Caco-2 (cell line): ENCODE measurements around the gene LRRC23. TPM values are rescaled to one million over a fixed set of nuclear protein-coding genes. Genes with fewer than 3 reads are reported as not detected.

Experiments
- BruUV-seq: library from RNA; stranded (reverse); fragments of 400-500 nt; replicated peaks from 2 replicates; lab custom pipeline; 2021; lab: Mats Ljungman, UMichigan
- CTCF ChIA-PET: fragments of 300-600 bp; sonication (Branson Sonifier 250); formaldehyde crosslinking; loops from one replicate; lab custom pipeline; 2022; ENCODE audit warnings: antibody characterized with exemption; lab: Charles Lee
- POLR2A ChIA-PET: fragments of 300-600 bp; sonication (Branson Sonifier 250); formaldehyde crosslinking; loops from one replicate; lab custom pipeline; 2022; ENCODE audit warnings: antibody characterized with exemption; lab: Charles Lee
- DNase-seq, 2 experiments: peaks; one replicate each; pipeline versions ENCODE4 v3.0.0 to v3.0.0-alpha.2; 2020 to 2022
- H3K27me3 ChIP-seq: replicated peaks from 2 replicates; pipeline ENCODE4 v1.6.0; 2011; ENCODE audit warnings: low read length; ENCODE audit not compliant: control insufficient read depth, insufficient read depth
- H3K36me3 ChIP-seq: 2 replicates; pipeline ENCODE4 v1.5.1; 2011; ENCODE audit warnings: low read length; ENCODE audit not compliant: control insufficient read depth, insufficient read depth
- H3K4me1 ChIP-seq: fragments of 250-450 bp; sonication (Bioruptor Pico); 2 replicates; pipeline ENCODE4 v1.5.1; 2020; ENCODE audit warnings: mild to moderate bottlenecking
- H3K4me3 ChIP-seq: 2 replicates; pipeline ENCODE4 v1.5.1; 2011; ENCODE audit warnings: low read depth, mild to moderate bottlenecking, control low read depth, low read length
- H3K9me3 ChIP-seq: fragments of 250-450 bp; sonication (Bioruptor Pico); 2 replicates; pipeline ENCODE4 v1.5.1; 2020; ENCODE audit warnings: mild to moderate bottlenecking, moderate library complexity
- H3K27ac Mint-ChIP-seq: one replicate; pipeline ENCODE4 v1.8.0; 2022; ENCODE audit warnings: mixed read lengths; ENCODE audit not compliant: unreplicated experiment
- H3K27me3 Mint-ChIP-seq: one replicate; pipeline ENCODE4 v1.8.0; 2022; ENCODE audit warnings: mixed read lengths; ENCODE audit not compliant: insufficient read depth, unreplicated experiment
- H3K36me3 Mint-ChIP-seq: one replicate; pipeline ENCODE4 v1.8.0; 2022; ENCODE audit warnings: mild to moderate bottlenecking, mixed read lengths; ENCODE audit not compliant: insufficient read depth, unreplicated experiment
- H3K4me1 Mint-ChIP-seq: one replicate; pipeline ENCODE4 v1.8.0; 2022; ENCODE audit warnings: low read depth, mixed read lengths; ENCODE audit not compliant: unreplicated experiment
- H3K4me3 Mint-ChIP-seq: one replicate; pipeline ENCODE4 v1.8.0; 2022; ENCODE audit warnings: mild to moderate bottlenecking, moderate library complexity, mixed read lengths; ENCODE audit not compliant: unreplicated experiment
- H3K9me3 Mint-ChIP-seq: one replicate; pipeline ENCODE4 v1.8.0; 2022; ENCODE audit warnings: mixed read lengths; ENCODE audit not compliant: unreplicated experiment
- CTCF ChIP-seq, 2 experiments: fragments of 200-600 bp in 1 of 2; IDR thresholded peaks; 1 replicate in 1 of 2; 2 replicates in 1 of 2; pipeline versions ENCODE4 v1.5.1 to v1.8.0; 2011 to 2022; ENCODE audit warnings: antibody characterized with exemption in 1 of 2, control low read depth in 1 of 2, inconsistent platforms in 1 of 2, low read depth in 1 of 2, low read length in 1 of 2, mild to moderate bottlenecking in 1 of 2, moderate library complexity in 1 of 2; ENCODE audit not compliant: insufficient read depth in 1 of 2, severe bottlenecking in 1 of 2, unreplicated experiment in 1 of 2
- intact Hi-C: fragments of 100-400 bp; cut with micrococcal nuclease; formaldehyde crosslinking; loops from one replicate; pipeline ENCODE4 v1.10.0; 2022; ENCODE audit not compliant: unreplicated experiment
- total RNA-seq: library from RNA; stranded (reverse); gene quantifications from 2 replicates; pipeline ENCODE4 v1.2.3, GENCODE V29; 2022

Gene LRRC23
- total RNA-seq, 1 experiment from 2014 or later = 8.6 TPM

GRCh38 chr12:6858799-6859198 is 45.8 kb upstream of the LRRC23 start:
- intact Hi-C loops = no loop called here
- H3K27ac Mint-ChIP-seq = no peak overlapping the region
- Histone ChIP-seq H3K9me3 (no peaks in the 10 kb centered on the region), H3K36me3 (peaks cover 18% of the 10 kb centered on the region), H3K27me3 (no peaks in the 10 kb centered on the region), H3K4me3 (no peak overlapping the region), H3K4me1 (peaks cover 4% of the 10 kb centered on the region; the same call in 1 of the 2 replicates)
- no peaks in the 10 kb centered on the region for H3K27me3 Mint-ChIP-seq
- TF ChIP-seq CTCF (IDR thresholded peaks at IDR 0.05; ENCODE audit: insufficient read depth in 1 of 2, low read depth in 1 of 2, low read length in 1 of 2, severe bottlenecking in 1 of 2, unreplicated experiment in 1 of 2) = no peak
- BruUV-seq = no TSS peak
- DNase-seq = no peak
- no peaks in the 10 kb centered on the region for H3K9me3 Mint-ChIP-seq
- H3K36me3 Mint-ChIP-seq = peaks cover 88% of the 10 kb centered on the region
- ChIA-PET POLR2A (no interaction called here), CTCF (no interaction called here)
- no peak overlapping the region for H3K4me3 Mint-ChIP-seq
- peaks cover 7% of the 10 kb centered on the region for H3K4me1 Mint-ChIP-seq

- Histone ChIP-seq H3K27me3 (no peaks in the 10 kb centered on the region), H3K4me1 (no peaks in the 10 kb centered on the region), H3K36me3 (peaks cover 20% of the 10 kb centered on the region), H3K4me3 (no peak overlapping the region), H3K9me3 (no peaks in the 10 kb centered on the region)
- BruUV-seq = no TSS peak
- Mint-ChIP-seq H3K27ac (no peak overlapping the region), H3K4me3 (no peak overlapping the region), H3K4me1 (no peaks in the 10 kb centered on the region), H3K36me3 (peaks cover 93% of the 10 kb centered on the region), H3K9me3 (no peaks in the 10 kb centered on the region), H3K27me3 (no peaks in the 10 kb centered on the region)
- TF ChIP-seq CTCF (IDR thresholded peaks at IDR 0.05; ENCODE audit: insufficient read depth in 1 of 2, low read depth in 1 of 2, low read length in 1 of 2, severe bottlenecking in 1 of 2, unreplicated experiment in 1 of 2) = no peak
- no peak for DNase-seq
- intact Hi-C loops = no loop called here
- POLR2A ChIA-PET = no interaction called here
- CTCF ChIA-PET = no interaction called here
Measured at GRCh38 chr12:6860116-6860515, 44.5 kb upstream of the LRRC23 start.

- DNase-seq = no peak
- no peaks in the 10 kb centered on the region for H3K4me1 ChIP-seq
- BruUV-seq = no TSS peak
- Mint-ChIP-seq H3K27me3 (no peaks in the 10 kb centered on the region), H3K4me3 (no peak overlapping the region), H3K27ac (no peak overlapping the region), H3K36me3 (peaks cover 96% of the 10 kb centered on the region), H3K4me1 (no peaks in the 10 kb centered on the region), H3K9me3 (no peaks in the 10 kb centered on the region)
- no peak overlapping the region for H3K4me3 ChIP-seq
- CTCF ChIA-PET = interaction anchor here (0.9 kb wide), 1 partner anchor 9 kb away, joined by 5 read pairs; the partner anchor contains the start of gene USP5
- POLR2A ChIA-PET = no interaction called here
- H3K9me3 ChIP-seq = no peaks in the 10 kb centered on the region
- intact Hi-C loops = no loop called here
- no peak for TF ChIP-seq CTCF (IDR thresholded peaks at IDR 0.05; ENCODE audit: insufficient read depth in 1 of 2, low read depth in 1 of 2, low read length in 1 of 2, severe bottlenecking in 1 of 2, unreplicated experiment in 1 of 2)
- H3K36me3 ChIP-seq = peaks cover 21% of the 10 kb centered on the region
- no peaks in the 10 kb centered on the region for H3K27me3 ChIP-seq
Measured at GRCh38 chr12:6860942-6861341, 43.7 kb upstream of the LRRC23 start.
